Activated naive CD4-positive, alpha-beta T cell treated with anti-CD3 and anti-CD28 coated beads, Interleukin-2, amount 10 ng/mL, durations not matched to agents 7 days and 5 days (primary cell): ENCODE measurements around the gene KCNAB3.

Experiments
- CTCF ChIA-PET: fragments of 350-600 bp; sonication (Branson Sonifier 250); formaldehyde crosslinking; loops from one replicate; lab custom pipeline; 2021; ENCODE audit warnings: antibody characterized with exemption; lab: Charles Lee
- DNase-seq: peaks from one replicate; pipeline ENCODE4 v3.0.0-alpha.2; 2020
- H3K27ac Mint-ChIP-seq: one replicate; pipeline ENCODE4 v1.8.0; 2021; ENCODE audit warnings: mild to moderate bottlenecking, moderate library complexity, mixed read lengths
- H3K27me3 Mint-ChIP-seq: one replicate; pipeline ENCODE4 v1.8.0; 2021; ENCODE audit warnings: mild to moderate bottlenecking, mixed read lengths
- H3K36me3 Mint-ChIP-seq: one replicate; pipeline ENCODE4 v1.8.0; 2021; ENCODE audit warnings: mixed read lengths
- H3K4me1 Mint-ChIP-seq: one replicate; pipeline ENCODE4 v1.8.0; 2021; ENCODE audit warnings: mixed read lengths
- H3K4me3 Mint-ChIP-seq: one replicate; pipeline ENCODE4 v1.8.0; 2021; ENCODE audit warnings: mild to moderate bottlenecking, moderate library complexity, mixed read lengths
- H3K9me3 Mint-ChIP-seq: one replicate; pipeline ENCODE4 v1.8.0; 2021; ENCODE audit warnings: mixed read lengths

The KCNAB3 gene

DNA sequence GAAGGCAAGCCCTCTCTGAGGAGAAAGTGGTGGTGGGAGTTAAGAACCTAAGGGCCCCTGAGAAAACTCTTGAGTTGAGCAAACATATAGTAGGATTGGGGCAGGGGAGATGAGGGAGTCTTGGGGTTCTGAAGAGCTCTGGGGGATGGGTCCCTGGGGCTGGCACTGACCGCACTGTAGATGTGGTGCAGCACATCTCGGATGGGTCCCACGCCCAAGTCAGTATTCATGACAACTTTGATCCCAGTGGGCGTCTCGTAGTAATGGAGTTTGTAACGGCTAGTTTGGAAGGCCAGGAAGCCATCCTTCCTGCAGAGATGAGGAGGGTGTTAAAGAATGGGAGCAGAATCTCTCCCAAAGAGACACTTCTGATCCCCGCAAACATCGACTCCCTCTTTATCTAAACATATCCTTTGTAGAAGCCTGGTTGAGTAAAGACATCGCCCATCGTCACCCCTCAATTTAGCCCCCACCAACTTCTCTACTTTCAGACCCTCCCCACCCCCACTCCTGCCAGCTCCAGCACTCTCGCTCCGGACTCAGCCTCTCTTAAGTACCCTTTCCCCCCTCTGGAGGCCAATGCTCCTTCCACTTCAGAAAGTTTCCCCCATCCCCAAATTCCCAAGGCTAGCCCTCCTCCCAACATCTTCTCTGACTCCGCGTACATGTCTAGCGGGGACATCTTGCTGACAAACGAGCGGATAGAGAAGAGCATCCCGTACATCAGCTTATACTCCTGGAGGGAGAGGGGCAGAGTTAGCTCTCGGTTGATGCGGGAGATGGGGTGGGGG lies 1.4 kb upstream of the KCNAB3 start:
- H3K27me3 Mint-ChIP-seq: no peaks in the 10 kb centered on the region
- DNase-seq: no peak
- H3K4me1 Mint-ChIP-seq: peaks cover 50% of the 10 kb centered on the region
- H3K4me3 Mint-ChIP-seq: peak overlapping the region; percentile 91
- peak overlapping the region; percentile 95 for H3K27ac Mint-ChIP-seq
- peaks cover 34% of the 10 kb centered on the region for H3K36me3 Mint-ChIP-seq
- no peaks in the 10 kb centered on the region for H3K9me3 Mint-ChIP-seq
- CTCF ChIA-PET: interaction anchor here (0.8 to 3.8 kb wide), 9 partner anchors 9 to 244 kb away, joined by 3 to 28 read pairs (median 6); partner anchors contain the start of genes RNF227 and TP53

- CTCF ChIA-PET: no interaction called here
- no peak for DNase-seq
- H3K4me3 Mint-ChIP-seq: no peak overlapping the region
- no peak overlapping the region for H3K27ac Mint-ChIP-seq
- H3K9me3 Mint-ChIP-seq: no peaks in the 10 kb centered on the region
- H3K27me3 Mint-ChIP-seq: no peaks in the 10 kb centered on the region
- H3K36me3 Mint-ChIP-seq: peaks cover 22% of the 10 kb centered on the region
- peaks cover 32% of the 10 kb centered on the region for H3K4me1 Mint-ChIP-seq
These were observed 2.1 kb downstream of the KCNAB3 start for GRCh38 chr17:7927596-7927995.

DNA sequence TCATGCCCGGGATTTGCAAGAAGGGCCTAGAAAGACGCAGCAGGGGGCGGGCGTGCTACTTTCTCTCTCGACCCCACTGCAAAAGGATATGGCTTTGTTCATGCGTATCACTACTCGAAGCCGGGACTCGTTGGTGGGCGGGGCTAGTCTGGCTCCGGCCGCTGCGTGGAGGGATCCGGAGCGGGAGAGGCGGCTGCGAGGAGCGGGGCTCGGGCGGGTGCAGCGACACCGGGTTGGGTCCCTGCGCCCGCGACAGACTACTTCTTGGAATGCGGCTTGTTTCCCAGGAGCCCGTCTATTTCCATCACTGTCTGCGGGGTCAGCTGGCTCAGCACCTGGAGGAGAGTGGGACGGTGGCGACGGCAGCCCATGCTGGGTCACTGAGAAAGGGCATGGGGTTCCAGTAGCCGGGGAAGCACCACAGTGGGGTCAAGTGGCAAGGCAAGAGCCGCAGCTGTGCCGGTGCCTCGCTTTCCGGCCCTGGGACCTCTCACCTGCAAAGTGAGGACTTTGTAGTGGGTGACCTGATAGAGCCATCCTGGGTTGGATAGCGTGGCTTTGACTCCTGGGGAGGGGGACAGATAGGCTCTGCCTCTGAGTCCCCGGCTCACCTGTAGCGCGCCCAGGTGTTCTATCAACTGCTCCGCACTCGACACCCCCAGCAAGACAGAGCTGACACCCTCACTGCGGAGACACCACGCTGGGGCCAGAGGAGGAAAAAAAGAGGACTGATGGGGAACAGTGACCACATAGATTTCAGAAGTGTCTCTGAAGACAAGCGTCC lies 6.6 kb downstream of the KCNAB3 start:
- DNase-seq: peak; percentile 90
- CTCF ChIA-PET: interaction anchor here (1.1 to 2.1 kb wide), 6 partner anchors 9 to 135 kb away, joined by 3 to 9 read pairs (median 3); partner anchors contain the start of genes CNTROB and TRAPPC1

GRCh38 chr17:7922269-7922844 lies 7.3 kb downstream of the KCNAB3 start:
- Mint-ChIP-seq H3K4me1 (peaks cover 14% of the 10 kb centered on the region), H3K4me3 (peak overlapping the region; percentile 71), H3K36me3 (peaks cover 4% of the 10 kb centered on the region), H3K27ac (peak overlapping the region; percentile 84), H3K9me3 (no peaks in the 10 kb centered on the region), H3K27me3 (no peaks in the 10 kb centered on the region)
- DNase-seq: no peak
- CTCF ChIA-PET: interaction anchor here (1.1 to 2.1 kb wide), 5 partner anchors 10 to 135 kb away, joined by 3 to 9 read pairs (median 3); partner anchors contain the start of genes CNTROB and TRAPPC1

More for the DNA sequence above, 6.6 kb downstream of the KCNAB3 start:
- Mint-ChIP-seq H3K36me3 (peaks cover 6% of the 10 kb centered on the region), H3K4me1 (peaks cover 16% of the 10 kb centered on the region), H3K4me3 (peak overlapping the region; percentile 71), H3K27ac (peak overlapping the region; percentile 84), H3K9me3 (no peaks in the 10 kb centered on the region), H3K27me3 (no peaks in the 10 kb centered on the region)

DNA sequence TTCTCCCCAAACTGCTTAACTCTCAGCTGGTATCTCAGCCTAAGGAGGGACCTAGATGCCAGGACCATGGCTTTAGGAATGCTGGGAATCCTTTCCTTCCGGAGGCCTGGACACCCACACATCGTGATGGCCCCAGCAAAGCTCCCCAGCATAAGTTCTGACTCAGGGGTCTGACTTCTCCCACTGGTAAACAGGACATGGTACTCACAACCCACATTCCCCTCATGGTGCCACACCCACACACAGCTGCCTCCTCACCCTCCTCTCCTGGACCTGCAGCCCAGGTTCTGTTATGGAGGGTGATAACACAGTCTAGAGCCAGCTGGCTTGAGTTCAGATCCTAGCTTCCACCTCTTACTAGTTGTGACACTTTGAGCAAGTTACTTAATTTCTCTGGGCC lies 12.8 kb downstream of the KCNAB3 start:
- Mint-ChIP-seq H3K27me3 (peaks cover 4% of the 10 kb centered on the region), H3K36me3 (peaks cover 6% of the 10 kb centered on the region), H3K27ac (peak overlapping the region; percentile 82), H3K4me3 (peak overlapping the region; percentile 87), H3K9me3 (no peaks in the 10 kb centered on the region), H3K4me1 (peaks cover 41% of the 10 kb centered on the region)
- no peak for DNase-seq
- CTCF ChIA-PET: interaction anchor here (0.9 to 5.0 kb wide), 5 partner anchors 15 to 140 kb away, joined by 4 to 49 read pairs (median 7); partner anchors contain the start of genes CNTROB and TRAPPC1

DNA sequence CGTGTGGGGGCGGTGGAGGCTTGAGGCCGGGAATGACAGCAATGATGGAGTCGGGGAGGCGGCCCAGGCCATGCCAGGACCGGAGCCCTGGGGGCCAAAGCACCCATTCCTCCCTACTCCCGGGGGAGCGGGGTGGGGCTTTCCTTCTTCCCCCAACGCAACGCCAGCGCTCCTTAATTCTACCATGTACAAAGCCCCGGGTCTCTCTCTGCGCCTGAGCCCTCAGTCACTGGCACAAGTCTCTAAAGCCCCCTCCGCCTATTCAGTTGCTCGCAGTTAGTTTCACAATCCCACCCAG lies 13.3 kb downstream of the KCNAB3 start:
- Mint-ChIP-seq H3K27me3 (peaks cover 4% of the 10 kb centered on the region), H3K4me3 (peak overlapping the region; percentile 87), H3K27ac (peak overlapping the region; percentile 82), H3K4me1 (peaks cover 43% of the 10 kb centered on the region), H3K9me3 (no peaks in the 10 kb centered on the region), H3K36me3 (peaks cover 9% of the 10 kb centered on the region)
- no peak for DNase-seq
- CTCF ChIA-PET: interaction anchor here (0.9 to 5.0 kb wide), 7 partner anchors 16 to 142 kb away, joined by 3 to 49 read pairs (median 4); partner anchors contain the start of genes CNTROB and TRAPPC1

DNA sequence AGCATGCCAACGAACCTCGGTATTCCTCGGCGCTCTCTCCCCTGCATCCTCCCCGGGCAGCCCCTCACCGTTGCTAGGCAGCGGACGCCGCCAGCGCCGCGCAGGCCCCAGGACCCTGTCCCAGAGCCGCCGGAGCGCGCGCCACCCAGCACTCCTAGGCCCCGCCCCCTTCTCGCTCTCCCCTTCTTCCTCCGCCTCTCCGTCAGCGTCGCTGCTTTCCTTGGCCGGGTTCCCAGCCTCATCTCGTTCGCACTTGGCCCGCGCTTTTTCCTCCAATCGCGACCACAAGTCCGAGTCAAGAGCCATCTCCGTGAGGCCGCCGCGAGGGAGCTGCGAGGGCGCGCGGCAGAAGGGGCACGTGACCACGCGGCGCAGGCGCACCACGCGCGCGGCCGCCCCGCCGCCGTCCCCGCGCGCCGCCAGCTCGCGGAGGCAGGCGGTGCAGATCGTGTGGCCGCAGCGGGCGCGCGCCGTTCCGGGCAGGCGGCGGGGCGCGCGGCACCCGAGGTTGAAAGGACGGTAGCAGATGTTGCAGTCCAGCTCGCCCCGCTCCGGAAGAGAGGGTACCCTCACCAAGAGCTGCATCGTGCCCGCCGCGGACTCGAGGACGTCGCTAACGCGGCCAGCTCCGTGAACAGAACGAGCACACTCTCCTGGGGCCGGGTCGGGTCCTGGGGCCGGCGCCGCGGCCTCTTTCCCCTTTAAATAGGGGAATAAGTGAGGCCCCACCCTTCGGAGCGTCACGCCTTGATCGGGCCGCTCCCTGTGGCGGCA lies 13.9 kb downstream of the KCNAB3 start, which contains the start of gene RNF227:
Gene RNF227, minus strand, starts transcription at position 679 of the 774 bp plus-strand sequence. Its CDS starts 94 bp downstream, at position 585.
- DNase-seq: peak; percentile 89
- Mint-ChIP-seq H3K36me3 (peaks cover 14% of the 10 kb centered on the region), H3K4me3 (peak within 1 kb of the TSS; percentile 87), H3K27me3 (peaks cover 4% of the 10 kb centered on the region), H3K4me1 (peaks cover 43% of the 10 kb centered on the region), H3K9me3 (no peaks in the 10 kb centered on the region), H3K27ac (peak within 1 kb of the TSS; percentile 94)
- CTCF ChIA-PET: interaction anchor here (1.0 to 5.0 kb wide), 6 partner anchors 16 to 142 kb away, joined by 3 to 49 read pairs (median 5); partner anchors contain the start of genes CNTROB and TRAPPC1

- no peak for DNase-seq
- Mint-ChIP-seq H3K4me1 (peaks cover 43% of the 10 kb centered on the region), H3K27me3 (peaks cover 4% of the 10 kb centered on the region), H3K27ac (peak overlapping the region; percentile 94), H3K36me3 (peaks cover 19% of the 10 kb centered on the region), H3K4me3 (peak overlapping the region; percentile 87), H3K9me3 (no peaks in the 10 kb centered on the region)
- CTCF ChIA-PET: interaction anchor here (1.0 to 5.0 kb wide), 6 partner anchors 17 to 143 kb away, joined by 3 to 49 read pairs (median 5); partner anchors contain the start of genes CNTROB and TRAPPC1
These were observed 14.5 kb downstream of the KCNAB3 start for GRCh38 chr17:7915179-7915610.

GRCh38 chr17:7912927-7913524 lies 16.6 kb downstream of the KCNAB3 start:
- H3K36me3 Mint-ChIP-seq: peaks cover 37% of the 10 kb centered on the region
- CTCF ChIA-PET: interaction anchor here (1.1 to 4.6 kb wide), 12 partner anchors 14 to 197 kb away, joined by 3 to 71 read pairs (median 5); partner anchors contain the start of genes CNTROB and TRAPPC1
- H3K4me1 Mint-ChIP-seq: peaks cover 43% of the 10 kb centered on the region
- DNase-seq: peak; percentile 62
- no peaks in the 10 kb centered on the region for H3K9me3 Mint-ChIP-seq
- H3K4me3 Mint-ChIP-seq: no peak overlapping the region
- peak overlapping the region; percentile 29 for H3K27ac Mint-ChIP-seq
- H3K27me3 Mint-ChIP-seq: peaks cover 4% of the 10 kb centered on the region

DNA sequence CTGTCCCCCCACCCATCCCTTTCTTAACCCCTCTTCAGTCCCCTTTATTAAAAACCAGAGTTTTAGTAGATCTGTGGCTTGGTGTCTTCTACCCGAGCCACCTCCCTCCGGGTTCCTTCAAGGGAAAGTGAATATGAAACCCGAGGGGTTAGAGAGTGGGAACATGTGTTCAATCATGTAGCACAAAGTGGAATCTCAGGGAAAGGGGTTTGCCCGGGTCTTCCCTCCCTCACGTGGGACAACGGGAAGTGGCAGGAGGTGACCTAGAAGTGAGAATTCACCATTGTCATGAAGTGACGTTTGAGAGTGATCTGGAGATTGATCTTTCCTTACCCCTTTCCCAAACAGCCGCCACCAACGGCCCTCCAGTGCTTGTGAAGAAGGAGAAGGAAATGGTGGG lies 18.5 kb downstream of the KCNAB3 start:
- H3K36me3 Mint-ChIP-seq: peaks cover 50% of the 10 kb centered on the region
- H3K27ac Mint-ChIP-seq: peak overlapping the region; percentile 14
- CTCF ChIA-PET: interaction anchor here (0.9 to 4.6 kb wide), 3 partner anchors 47 to 86 kb away, joined by 3 to 71 read pairs (median 16); no protein-coding TSS in a partner anchor
- H3K4me1 Mint-ChIP-seq: peaks cover 33% of the 10 kb centered on the region
- DNase-seq: no peak
- H3K27me3 Mint-ChIP-seq: peaks cover under 1% of the 10 kb centered on the region
- H3K9me3 Mint-ChIP-seq: no peaks in the 10 kb centered on the region
- H3K4me3 Mint-ChIP-seq: no peak overlapping the region

GRCh38 chr17:7910711-7911110 lies 18.9 kb downstream of the KCNAB3 start:
- peak overlapping the region; percentile 14 for H3K27ac Mint-ChIP-seq

GRCh38 chr17:7910281-7910680 lies 19.4 kb downstream of the KCNAB3 start:
- CTCF ChIA-PET: interaction anchor here (0.6 to 4.6 kb wide), 3 partner anchors 47 to 79 kb away, joined by 3 to 71 read pairs (median 16); no protein-coding TSS in a partner anchor
- no peaks in the 10 kb centered on the region for H3K9me3 Mint-ChIP-seq
- H3K4me1 Mint-ChIP-seq: peaks cover 28% of the 10 kb centered on the region
- H3K36me3 Mint-ChIP-seq: peaks cover 58% of the 10 kb centered on the region
- no peak for DNase-seq
- H3K27me3 Mint-ChIP-seq: no peaks in the 10 kb centered on the region
- H3K27ac Mint-ChIP-seq: no peak overlapping the region
- H3K4me3 Mint-ChIP-seq: no peak overlapping the region

More at GRCh38 chr17:7910711-7911110, 18.9 kb downstream of the KCNAB3 start:
- peaks cover 54% of the 10 kb centered on the region for H3K36me3 Mint-ChIP-seq
- no peak overlapping the region for H3K4me3 Mint-ChIP-seq
- H3K9me3 Mint-ChIP-seq: no peaks in the 10 kb centered on the region
- H3K4me1 Mint-ChIP-seq: peaks cover 32% of the 10 kb centered on the region
- no peaks in the 10 kb centered on the region for H3K27me3 Mint-ChIP-seq
- DNase-seq: no peak
- CTCF ChIA-PET: interaction anchor here (0.6 to 4.6 kb wide), 3 partner anchors 47 to 78 kb away, joined by 3 to 71 read pairs (median 16); no protein-coding TSS in a partner anchor
